GM19351 (cell line): ENCODE data around the gene BST1.
A peak's percentile ranks its signal among the peaks of the same experiment; 100 is the strongest.

Experiments used
- ATAC-seq: cut with Tn5 transposase; IDR thresholded peaks from one replicate; pipeline ENCODE4 v1.9.1; 2021; ENCODE audit warnings: mild to moderate bottlenecking, moderate library complexity; ENCODE audit not compliant: unreplicated experiment

BST1 gene

GRCh38 chr4:15702941-15703403 is at the start of gene BST1:
Gene BST1 (plus strand): TSS chr4:15703065. CDS start chr4:15703145, 80 bp downstream.
- no peak for ATAC-seq

- no peak for ATAC-seq
Measured at GRCh38 chr4:15653420-15653819, 49.4 kb upstream of the BST1 start.

- peak; percentile 37 for ATAC-seq
Measured at GRCh38 chr4:15653864-15654592, 48.8 kb upstream of the BST1 start.

GRCh38 chr4:15654593-15655222 is 48.2 kb upstream of the BST1 start:
- peak; percentile 47 for ATAC-seq

GRCh38 chr4:15655223-15656037 is 47.4 kb upstream of the BST1 start, which contains the start of gene FBXL5:
Gene FBXL5 (minus strand): TSS chr4:15655357. CDS start chr4:15655287, 70 bp downstream.
- ATAC-seq = peak; percentile 62

- ATAC-seq = no peak
Measured at GRCh38 chr4:15656038-15656470, 46.8 kb upstream of the BST1 start.

GRCh38 chr4:15657366-15657765 is 45.5 kb upstream of the BST1 start:
- no peak for ATAC-seq

- no peak for ATAC-seq
Measured at GRCh38 chr4:15658136-15658770, 44.6 kb upstream of the BST1 start.

- ATAC-seq = no peak
Measured at GRCh38 chr4:15658781-15659180, 44.1 kb upstream of the BST1 start.

- ATAC-seq = no peak
Measured at GRCh38 chr4:15659768-15660570, 42.9 kb upstream of the BST1 start.

- ATAC-seq = no peak
Measured at GRCh38 chr4:15665753-15666365, 37.0 kb upstream of the BST1 start.

- ATAC-seq = no peak
Measured at GRCh38 chr4:15667006-15667405, 35.9 kb upstream of the BST1 start.

GRCh38 chr4:15668566-15669435 is 34.1 kb upstream of the BST1 start:
- ATAC-seq = no peak

- no peak for ATAC-seq
Measured at GRCh38 chr4:15670576-15670975, 32.3 kb upstream of the BST1 start.

GRCh38 chr4:15672101-15672500 is 30.8 kb upstream of the BST1 start:
- ATAC-seq = no peak

- ATAC-seq = no peak
Measured at GRCh38 chr4:15673337-15673736, 29.5 kb upstream of the BST1 start.

GRCh38 chr4:15674046-15674445 is 28.8 kb upstream of the BST1 start:
- ATAC-seq = no peak

- no peak for ATAC-seq
Measured at GRCh38 chr4:15674926-15675325, 27.9 kb upstream of the BST1 start.

GRCh38 chr4:15675356-15675755 is 27.5 kb upstream of the BST1 start:
- ATAC-seq = no peak
